ENCODE results near the gene EOMES.

GRCh38 chr3:27752926-27753325 is 30.8 kb upstream of the EOMES start:
- TF ChIP-seq CTCF (conservative IDR thresholded peaks at IDR 0.05; ENCODE audit: low read depth, low read length) (no peak), EZH2phosphoT487 (IDR thresholded peaks at IDR 0.05; ENCODE audit: borderline replicate concordance, low read length) (no peak)

Measured in PC-3 (cell line).